Measurements from ENCODE around the gene TBC1D5.

DNA sequence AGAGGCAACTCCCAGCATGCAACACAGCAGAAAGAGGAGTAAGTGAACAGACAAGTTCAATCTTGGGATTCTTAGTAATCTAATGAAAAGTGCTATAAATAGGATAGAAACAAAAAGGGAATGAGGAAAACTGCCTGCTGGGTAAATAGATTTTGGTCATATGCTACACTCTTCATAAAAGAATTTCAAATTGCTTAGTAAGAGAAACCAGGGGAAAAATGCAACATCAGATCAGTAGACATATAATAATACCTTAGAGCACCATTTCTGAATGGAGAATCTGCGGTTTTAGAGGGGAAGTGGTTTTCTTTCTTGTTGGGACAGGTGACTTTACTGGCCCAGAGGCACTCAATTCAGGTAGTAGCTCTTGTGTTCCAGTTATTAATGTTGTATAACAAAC is 13.4 kb upstream of the TBC1D5 start:
- TF ChIP-seq, protein P1, sequence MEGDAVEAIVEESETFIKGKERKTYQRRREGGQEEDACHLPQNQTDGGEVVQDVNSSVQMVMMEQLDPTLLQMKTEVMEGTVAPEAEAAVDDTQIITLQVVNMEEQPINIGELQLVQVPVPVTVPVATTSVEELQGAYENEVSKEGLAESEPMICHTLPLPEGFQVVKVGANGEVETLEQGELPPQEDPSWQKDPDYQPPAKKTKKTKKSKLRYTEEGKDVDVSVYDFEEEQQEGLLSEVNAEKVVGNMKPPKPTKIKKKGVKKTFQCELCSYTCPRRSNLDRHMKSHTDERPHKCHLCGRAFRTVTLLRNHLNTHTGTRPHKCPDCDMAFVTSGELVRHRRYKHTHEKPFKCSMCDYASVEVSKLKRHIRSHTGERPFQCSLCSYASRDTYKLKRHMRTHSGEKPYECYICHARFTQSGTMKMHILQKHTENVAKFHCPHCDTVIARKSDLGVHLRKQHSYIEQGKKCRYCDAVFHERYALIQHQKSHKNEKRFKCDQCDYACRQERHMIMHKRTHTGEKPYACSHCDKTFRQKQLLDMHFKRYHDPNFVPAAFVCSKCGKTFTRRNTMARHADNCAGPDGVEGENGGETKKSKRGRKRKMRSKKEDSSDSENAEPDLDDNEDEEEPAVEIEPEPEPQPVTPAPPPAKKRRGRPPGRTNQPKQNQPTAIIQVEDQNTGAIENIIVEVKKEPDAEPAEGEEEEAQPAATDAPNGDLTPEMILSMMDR (conservative IDR thresholded peaks at IDR 0.05; ENCODE audit: low read length) = no peak
- no peak for TF ChIP-seq EZH2phosphoT487 (IDR thresholded peaks at IDR 0.05; ENCODE audit: borderline replicate concordance)

Data from Loucy (cell line).